ENCODE data around the gene MIAT.
"Not testable (repeated sequence)": the region's sequence is repeated elsewhere in the genome, so short reads cannot be mapped to it uniquely, and the experiment has no call there.

Gene MIAT

DNA sequence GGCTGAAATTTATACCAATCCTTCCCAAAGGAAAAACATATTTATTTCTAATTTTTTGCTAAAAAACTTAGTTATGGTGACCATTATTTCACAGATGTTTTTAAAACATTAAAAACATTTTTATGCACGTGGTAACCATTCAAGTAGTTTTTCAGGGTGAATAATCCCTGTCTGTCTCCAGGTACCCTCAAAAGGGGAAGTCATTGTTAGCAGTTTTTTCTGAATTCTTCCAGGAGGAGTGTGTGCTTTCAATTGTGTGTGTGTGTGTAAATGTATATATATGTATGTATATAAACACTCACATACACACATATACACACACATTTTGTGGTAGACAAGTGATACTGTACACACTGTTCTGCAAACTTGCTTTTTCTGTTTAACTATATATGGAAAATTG is 43.9 kb downstream of the MIAT start:
- no peak for DNase-seq

DNA sequence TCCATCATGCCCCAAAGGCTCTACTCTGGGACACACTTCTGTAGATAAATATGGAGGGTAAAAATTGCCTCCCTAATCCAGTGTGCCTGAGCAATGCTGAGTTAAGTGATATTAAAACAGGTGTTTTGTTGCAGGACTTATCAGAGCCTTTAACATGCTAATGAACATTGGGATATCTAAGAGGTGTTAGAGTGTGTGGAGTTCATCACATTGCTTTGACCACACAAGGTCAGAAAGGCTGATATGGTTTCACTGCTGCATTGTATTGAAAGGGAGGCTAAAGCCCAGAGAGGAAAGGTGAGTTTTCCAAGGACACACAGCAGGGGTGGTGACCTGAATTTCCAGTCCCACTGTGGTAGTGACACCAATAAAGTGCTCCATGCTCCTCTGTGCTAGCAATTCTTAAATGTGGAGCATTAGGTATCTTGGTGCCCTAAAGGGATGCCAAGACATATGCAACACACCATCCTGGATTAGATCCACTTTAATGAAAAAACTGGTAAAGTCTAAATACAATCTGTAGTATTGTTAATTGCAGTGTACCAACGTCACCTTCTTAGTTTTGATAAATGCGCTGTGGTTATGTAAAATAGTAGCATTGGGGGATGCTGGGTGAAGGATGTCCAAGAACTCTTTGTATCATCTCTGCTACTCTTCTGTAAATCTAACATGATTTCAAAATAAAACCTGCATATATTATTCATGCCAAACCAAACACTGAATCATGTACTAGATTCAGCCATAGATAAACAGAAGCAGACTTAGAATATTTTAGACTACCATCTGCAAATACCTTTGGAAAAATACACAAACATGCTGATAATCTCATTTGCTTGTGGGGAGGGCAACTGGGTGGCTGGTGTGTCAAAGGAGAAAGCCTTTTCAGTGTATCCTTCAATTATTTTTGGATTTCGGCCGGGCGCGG is 45.8 kb downstream of the MIAT start:
- no peak for DNase-seq

DNA sequence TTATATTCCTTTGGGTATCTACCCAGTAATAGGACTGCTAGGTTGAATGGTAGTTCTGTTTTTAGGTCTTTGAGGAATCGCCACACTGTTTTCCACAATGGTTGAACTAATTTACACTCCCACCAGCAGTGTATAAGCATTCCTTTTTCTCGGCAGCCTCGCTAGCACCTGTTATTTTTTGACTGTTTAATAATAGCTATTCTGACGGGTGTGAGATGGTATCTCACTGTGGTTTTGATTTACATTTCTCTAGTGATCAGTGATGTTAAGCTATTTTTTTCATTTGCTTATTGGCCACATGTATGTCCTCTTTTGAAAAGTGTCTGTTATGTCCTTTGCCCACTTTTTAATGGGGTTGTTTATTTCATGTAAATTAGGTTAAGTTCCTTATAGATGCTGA is 48.0 kb downstream of the MIAT start:
- DNase-seq = not testable (repeated sequence)

DNA sequence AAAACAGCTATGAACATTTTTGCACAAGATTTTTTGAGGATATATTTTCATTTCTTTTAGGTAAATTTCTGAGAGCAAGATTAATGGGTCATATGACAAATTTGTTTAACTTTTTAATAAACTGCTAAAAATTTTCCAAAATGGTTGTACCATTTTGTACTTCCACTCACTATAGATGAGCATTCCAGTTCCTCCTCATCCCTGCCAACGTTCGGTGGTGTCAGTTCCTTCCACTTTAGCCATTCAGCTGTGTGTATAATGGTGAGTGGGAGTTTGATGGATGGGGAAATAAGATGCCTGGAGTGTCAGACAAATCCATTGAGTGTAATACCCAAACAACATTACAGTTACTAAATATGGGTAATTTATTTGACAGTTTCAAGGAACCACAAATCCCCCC is 49.7 kb downstream of the MIAT start:
- DNase-seq = no peak

DNA sequence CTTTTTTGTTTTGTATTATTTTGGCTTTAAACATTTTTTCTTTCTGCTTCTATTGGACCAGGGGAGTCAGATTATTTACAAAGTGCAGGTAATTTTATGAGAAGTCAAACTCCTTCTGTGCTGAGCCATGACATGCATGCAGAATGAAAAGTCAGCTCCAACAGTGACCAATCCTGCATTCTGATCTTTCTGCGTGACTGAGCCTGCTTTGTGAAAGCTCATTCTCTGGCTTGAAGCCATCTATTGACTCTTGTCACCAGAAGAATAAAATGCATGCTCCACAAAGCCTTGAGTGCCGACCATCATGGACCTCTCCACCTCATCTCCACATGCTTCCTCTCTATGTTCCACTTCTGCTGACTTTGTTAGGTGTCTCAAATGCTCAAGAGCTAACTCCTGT is 50.2 kb downstream of the MIAT start:
- no peak for DNase-seq

DNA sequence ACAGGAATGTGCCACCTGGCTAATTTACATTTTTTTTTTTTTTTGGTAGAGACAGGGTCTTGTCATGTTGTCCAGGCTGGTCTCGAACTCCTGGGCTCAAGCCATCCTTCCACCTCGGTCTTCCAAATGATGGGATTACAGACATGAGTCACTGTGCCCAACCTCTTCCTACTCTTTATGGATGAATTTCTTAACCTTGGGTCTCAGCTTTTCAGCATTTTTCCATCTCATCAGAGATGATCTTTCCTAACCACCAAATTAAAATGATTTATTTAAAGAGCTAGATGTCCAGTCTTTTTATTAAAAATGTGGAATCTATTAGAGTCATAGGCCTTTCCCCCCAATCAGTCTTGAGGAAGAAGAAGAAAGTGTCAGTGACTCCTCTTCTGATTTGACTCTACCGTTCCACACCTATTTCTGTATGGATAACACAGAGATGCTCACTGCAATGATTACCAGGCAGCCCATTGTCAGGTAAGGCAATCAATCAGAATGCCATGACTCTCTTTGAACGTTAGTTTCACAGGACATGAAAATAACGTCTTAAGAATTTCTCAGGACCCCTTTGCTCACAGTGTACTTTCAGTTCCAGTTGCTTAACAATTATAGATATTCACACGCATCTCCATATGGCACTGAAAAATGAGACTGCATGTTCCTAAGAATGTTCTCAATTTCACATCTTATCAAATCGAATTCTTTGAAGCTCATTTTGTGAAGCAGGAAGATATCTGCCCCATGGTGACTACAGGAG is 51.0 kb downstream of the MIAT start:
- DNase-seq = no peak

DNA sequence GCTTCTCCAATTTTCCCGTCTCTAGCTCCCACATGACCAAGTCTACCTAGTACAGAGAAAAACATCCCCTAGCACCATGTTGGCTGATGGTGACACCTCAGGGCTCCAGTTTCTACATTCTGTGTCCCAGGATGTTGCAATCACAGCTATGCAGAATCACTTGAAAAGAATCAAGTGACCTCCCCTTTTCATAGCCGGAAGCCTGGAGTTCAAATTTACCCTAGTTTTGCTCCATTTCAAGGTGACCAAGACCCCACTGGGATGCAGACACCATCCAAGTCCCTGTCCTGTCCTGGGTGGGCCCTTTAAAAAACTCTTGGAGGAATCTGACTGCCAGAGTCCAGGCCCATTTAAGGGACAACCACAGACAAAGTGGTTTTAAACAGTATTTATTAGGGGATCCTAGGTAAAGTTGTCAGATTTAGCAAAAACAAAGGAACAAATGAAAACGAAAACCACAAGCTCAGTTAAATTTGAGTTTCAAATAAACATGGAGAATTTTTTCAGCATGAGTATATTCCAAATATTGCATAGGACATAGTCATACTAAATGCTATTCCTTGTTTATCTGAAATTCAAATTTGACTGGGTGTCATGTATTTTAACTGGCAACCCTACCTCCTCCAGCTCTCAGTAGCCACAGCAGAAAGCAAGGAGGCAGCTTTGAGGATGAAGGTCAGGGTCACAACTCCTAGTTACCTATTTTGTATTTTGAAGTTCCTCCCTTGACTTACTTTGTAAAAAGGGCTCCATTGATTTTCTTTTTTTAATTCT is 52.4 kb downstream of the MIAT start:
- no peak for DNase-seq

DNA sequence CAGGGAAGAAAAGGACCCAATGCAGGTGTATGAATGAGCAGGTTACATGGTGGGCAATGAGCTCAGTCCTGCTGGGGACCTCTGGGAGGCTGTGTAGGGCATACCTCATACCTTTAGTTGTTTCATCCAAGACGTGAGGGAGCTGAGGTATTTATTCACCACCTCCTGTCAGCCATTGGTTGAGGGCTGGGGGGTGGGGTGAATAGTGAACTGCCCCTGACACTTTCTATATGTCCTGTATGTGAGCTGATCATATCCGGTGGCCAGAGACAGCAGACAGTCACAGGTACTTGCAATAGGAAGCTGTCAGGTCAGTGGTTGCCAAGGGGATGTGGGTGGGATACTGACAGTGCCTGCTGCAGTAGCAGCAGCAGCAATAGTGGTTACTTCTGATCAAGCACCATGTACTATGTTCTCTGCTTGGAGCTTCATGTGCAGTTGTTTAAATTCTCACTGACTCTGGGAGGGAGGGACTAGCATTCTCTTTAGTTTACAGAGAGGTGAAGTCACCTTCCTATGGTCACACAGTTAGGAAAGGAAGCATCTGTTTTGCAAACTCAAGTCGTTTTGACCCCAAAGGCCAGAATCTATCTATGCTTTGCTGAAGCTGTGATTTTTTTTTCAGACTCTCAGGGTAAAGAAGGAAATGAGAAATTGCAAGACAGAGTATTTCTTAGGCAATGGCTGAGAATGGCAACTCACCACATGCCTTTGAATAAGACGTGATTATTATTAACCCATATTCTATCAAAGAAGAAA is 54.0 kb downstream of the MIAT start:
- no peak for DNase-seq

DNA sequence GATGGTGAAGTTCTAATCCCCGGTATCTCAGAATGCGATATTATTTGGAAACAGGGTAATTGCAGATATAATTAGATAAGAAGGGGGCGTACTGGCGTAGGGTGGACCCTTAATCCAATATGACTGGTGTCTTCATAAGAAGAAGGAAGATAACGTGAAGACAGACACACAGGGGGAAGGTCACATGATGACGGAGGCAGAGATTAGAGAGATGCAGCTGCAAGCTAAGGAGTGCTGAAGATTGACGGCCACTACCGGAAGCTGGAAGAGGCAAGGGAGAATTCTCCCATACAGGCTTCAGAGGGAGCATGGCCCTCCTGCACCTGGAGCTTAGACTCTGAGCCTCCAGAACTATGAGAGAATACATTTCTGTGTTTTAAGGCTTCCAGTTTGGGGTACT is 54.8 kb downstream of the MIAT start:
- no peak for DNase-seq

DNA sequence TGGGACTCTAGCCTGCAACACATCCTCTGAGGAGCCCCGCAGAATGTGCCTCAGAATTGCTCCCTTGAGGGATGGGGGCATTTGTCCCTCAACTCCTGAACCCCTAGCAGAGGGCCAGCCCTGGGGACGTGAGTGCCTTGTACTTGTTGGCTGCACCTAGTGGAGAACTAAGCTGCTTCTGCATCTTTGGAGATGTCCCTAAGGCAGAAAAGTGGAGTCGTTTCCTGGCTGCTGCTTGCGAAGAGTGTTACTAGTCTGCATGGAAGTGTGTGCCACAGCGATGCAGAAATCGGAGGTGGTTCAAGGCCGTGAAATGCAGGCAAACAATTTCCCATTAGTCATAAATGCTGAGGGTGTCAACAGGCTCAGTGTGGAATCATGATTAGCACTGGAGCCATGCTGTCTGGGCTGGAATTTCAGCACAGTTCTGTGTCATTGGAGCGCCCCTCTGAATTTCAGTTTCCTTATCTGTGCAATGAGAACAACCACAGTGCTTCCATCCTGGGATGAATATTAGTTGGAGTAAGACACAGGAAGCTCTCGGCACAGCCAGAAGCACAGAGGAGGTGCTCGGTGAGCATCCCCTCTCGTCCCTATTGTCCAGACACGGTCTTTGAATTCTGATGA is 56.5 kb downstream of the MIAT start:
- no peak for DNase-seq

DNA sequence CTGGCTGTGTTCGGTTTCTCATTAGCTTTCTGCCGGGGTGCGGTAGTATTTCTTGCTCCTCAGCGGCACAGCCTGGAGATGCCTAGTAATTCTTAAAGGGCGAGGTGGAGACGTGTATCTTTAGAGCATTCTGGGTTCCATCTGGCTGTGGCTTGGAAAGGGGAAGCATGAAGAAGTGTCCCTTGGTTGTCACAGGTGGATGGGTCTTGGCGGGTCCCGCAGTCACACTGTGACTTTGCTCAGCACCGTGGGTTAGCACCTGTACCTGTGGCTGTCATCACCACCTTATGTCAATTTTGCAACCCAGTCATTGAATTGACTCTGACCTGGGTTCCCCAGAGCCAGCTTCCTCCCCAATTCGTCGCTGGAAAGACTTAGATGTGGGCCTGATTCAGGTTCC is 57.6 kb downstream of the MIAT start:
- DNase-seq = no peak

DNA sequence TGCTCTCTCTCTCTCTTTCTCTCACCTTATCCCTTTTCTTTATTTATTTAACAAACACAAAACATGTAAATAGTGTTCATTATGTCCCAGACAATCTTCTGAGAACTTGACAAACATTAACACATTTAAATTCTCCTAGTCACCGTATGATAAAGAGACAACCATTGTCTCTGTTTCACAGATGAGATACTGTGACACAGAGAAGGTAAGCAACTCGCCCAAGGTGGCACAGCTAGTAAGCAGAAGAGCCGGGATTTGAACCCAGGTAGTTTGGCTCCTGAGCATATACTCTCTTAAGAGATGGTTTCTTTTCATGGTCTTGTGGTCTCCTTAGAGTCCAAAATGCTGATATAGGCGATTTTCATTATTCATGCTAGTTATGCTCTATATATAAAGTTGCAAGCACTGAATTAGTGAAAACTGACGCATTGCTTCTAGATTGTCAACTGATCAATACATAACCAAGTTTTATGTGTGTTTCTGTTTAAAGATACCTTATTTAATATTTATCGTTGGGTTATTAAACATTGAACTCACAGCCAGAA is 58.1 kb downstream of the MIAT start:
- no peak for DNase-seq

DNA sequence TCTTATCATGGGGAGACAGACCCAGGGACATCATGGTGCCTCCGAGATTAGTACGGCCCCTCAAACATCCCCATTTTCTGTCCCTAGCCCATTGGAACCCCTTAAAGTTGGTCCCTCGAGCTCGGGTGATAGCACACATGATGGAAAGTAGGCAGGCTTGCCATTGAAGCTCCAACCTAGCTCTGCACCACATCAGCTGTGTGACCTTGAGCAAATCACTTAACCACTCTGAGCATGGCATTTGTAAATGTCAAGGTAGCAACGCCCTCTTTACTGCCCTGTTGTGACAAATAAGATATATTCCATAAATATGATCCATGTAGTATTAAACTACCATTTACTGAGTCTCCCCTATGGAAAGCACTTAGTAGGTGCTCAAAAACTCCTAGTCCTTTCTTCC is 61.1 kb downstream of the MIAT start:
- DNase-seq = no peak

DNA sequence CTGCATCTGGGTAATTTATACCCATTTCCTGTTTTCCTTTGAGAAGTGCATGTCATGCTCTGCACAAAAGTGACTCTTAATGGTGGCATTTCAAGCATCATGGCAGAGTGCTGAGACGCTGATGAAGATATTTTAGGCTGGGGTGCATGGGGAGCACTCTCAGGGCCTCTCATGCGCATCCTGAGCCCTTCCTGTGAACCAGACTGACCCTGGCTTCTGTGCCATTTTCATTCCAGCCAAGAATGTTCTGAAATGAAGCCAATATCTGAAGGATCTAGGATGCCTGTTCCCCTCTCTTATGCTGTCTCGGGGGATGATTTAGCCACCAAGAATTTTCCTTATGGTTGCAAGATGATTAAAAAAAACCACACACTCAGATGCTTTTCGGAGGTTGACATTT is 61.5 kb downstream of the MIAT start:
- DNase-seq = peak; percentile 71 to 77

DNA sequence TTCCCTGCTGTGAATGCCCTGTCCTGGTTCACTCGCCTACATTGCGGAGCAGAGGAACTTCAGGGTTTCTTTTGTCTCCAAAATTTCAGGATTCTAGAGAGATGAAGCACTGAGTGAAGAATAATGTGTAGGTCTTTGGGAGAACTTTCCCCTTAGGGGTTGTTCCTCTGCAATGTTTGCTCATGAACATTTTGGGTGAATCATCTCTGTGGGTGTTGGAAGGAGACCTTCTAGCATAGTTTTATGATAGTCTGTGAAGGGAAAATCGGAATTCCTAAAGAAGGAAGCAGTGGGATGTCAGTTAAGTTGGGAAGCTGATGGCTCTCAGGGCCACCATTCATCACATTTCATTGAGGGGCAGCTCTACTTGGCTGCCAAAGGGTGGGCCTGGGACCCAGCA is 64.8 kb downstream of the MIAT start:
- DNase-seq = no peak

DNA sequence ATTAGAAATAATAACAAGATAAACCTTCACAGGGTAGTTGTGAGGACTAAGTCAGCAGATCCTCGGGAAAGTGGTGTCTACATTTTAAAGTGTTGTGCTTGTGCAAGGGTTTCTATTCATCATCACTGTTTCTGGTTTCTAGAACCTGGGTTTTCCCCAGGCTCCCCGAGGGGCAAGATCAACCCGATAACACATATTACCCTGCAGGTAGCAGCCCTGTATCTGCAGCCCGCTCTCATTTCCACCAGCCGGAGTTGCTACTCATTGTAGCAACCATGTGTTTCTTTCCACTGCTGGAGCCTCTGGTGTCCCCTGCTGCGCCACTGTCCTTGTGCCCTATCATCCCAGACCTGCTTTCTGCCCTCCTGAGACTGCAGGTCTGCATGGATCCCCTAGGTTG is 67.0 kb downstream of the MIAT start:
- no peak for DNase-seq

DNA sequence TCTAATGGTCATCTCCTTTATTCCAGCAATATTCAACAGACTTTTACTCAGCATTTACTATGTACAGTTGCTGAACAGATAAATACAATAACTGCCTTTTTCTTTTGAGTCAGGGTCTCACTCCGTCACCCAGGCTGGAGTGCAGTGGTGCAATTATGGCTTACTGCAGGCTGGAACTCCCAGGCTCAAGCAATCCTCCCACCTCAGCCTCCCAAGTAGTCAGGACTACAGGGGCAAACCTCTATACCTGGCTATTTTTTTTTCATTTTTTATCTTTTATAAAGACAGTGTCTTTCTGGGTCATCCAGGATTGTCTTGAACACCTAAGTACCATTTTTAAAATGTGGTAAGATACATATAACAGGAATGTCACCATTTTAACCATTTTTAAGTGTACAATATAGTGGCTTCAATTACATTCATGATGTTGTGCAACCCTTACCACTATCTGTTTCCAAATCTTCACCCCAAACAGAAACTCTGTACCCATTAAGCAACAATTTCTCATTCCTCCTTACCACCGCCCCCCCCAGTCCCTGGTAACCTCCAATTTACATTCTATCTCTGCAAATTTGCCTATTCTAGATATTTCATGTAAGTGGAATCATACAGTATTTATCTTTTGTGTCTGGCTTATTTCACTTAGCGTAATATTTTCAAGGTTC is 67.8 kb downstream of the MIAT start:
- no peak for DNase-seq
